Heart right ventricle (tissue), 16 donors: Measurements from ENCODE around the gene ELN. TPM values are rescaled to one million over a fixed set of nuclear protein-coding genes. Genes with fewer than 3 reads are reported as not detected.

ENCODE experiments used
- ATAC-seq, 8 donors: fragments of 200-7000 bp; cut with Tn5 transposase; one replicate each; pipeline ENCODE4 v1.9.1; 2020; ENCODE audit warnings: mild to moderate bottlenecking in 8 of 8, moderate library complexity in 8 of 8, moderate number of reproducible peaks in 1 of 8
- DNase-seq, 2 donors: peaks; one replicate each; pipeline ENCODE4 v3.0.0-alpha.2; 2020
- H3K27ac ChIP-seq, 10 donors: fragments of 200-600 bp; sonication (generic) in 2 of 10; one replicate each; pipeline versions ENCODE4 v1.5.0 to v1.8.0; 2020 to 2022; ENCODE audit warnings: mild to moderate bottlenecking in 3 of 10
- H3K27me3 ChIP-seq, 7 donors: fragments of 200-600 bp; one replicate each; pipeline ENCODE4 v1.8.0; 2021 to 2022; ENCODE audit warnings: mild to moderate bottlenecking in 2 of 7
- H3K36me3 ChIP-seq, 9 donors: fragments of 200-600 bp; sonication (generic) in 1 of 9; one replicate each; pipeline versions ENCODE4 v1.5.0 to v1.8.0; 2020 to 2022; ENCODE audit warnings: mild to moderate bottlenecking in 2 of 9
- H3K4me1 ChIP-seq, 9 donors: fragments of 200-600 bp; sonication (generic) in 1 of 9; one replicate each; pipeline versions ENCODE4 v1.5.0 to v1.8.0; 2020 to 2022; ENCODE audit warnings: mild to moderate bottlenecking in 4 of 9
- H3K4me3 ChIP-seq, 10 donors: fragments of 200-600 bp; sonication (generic) in 2 of 10; one replicate each; pipeline versions ENCODE4 v1.5.0 to v1.8.0; 2020 to 2022; ENCODE audit warnings: mild to moderate bottlenecking in 7 of 10, moderate library complexity in 2 of 10
- H3K9me3 ChIP-seq, 11 donors: fragments of 200-600 bp in 10 of 11; sonication (generic) in 2 of 11; one replicate each; pipeline versions ENCODE4 v1.5.0 to v1.8.0; 2013 to 2022; ENCODE audit warnings: mild to moderate bottlenecking in 2 of 11, control low read depth in 1 of 11, moderate library complexity in 1 of 11
- WGBS, 2 donors: extraction: QIAGEN DNeasy Blood & Tissue Kit; methylation state at CpG; one replicate each; pipeline ENCODE4 v1.1.7; 2013; ENCODE audit warnings: inconsistent platforms in 1 of 2; 5-methylcytosine and 5-hydroxymethylcytosine counted together
- intact Hi-C, 10 donors: fragments of 100-400 bp; cut with DNase I; formaldehyde crosslinking; loops; one replicate each; pipeline versions ENCODE4 v1.11.1 to v1.14.2; 2022
- polyA plus RNA-seq, 2 donors: library from polyadenylated mRNA; stranded (reverse); fragments of 200-250 nt; gene quantifications; one replicate each; pipeline ENCODE4 v1.2.3, GENCODE V29; 2013
- total RNA-seq, 10 donors: library from RNA; stranded (reverse); fragmentation: NEBNext Ultra II Directional in 3 of 10; extraction: Animal tissue kit (Norgen Biotek cat#: 25700) in 3 of 10; gene quantifications; one replicate each; pipeline versions ENCODE4 v1.2.1 to v1.2.4, GENCODE V29; 2021 to 2023
- TF ChIP-seq, protein P1 (sequence below), 9 donors: fragments of 200-600 bp; sonication (generic) in 2 of 9; IDR thresholded peaks; one replicate each; pipeline versions ENCODE4 v1.5.0 to v1.8.0; 2021 to 2022; ENCODE audit warnings: antibody characterized with exemption in 9 of 9, mild to moderate bottlenecking in 5 of 9, moderate library complexity in 1 of 9
- donor health status: Arrhythmogenic right ventricular cardiomyopathy.
- donor health status: ischemic (EF 13 %, LVEDD 7.1; RV severe dilation, severe dysfunction).
- donor health status: healthy with polysubstance abuse.
- donor health status: DM: no; HTN: yes; CAD: no.
- donor health status: DM: no; HTN: no; CAD: no.
- donor health status: ischemic (EF 25% LVEDD 6.9; RV normal size, moderate dysfunction).
- donor health status: ischemic (EF 25% LVEDD 5.7; RV mildly dilated, moderate dysfunction).
- donor health status: healthy.
- donor health status: DM: yes; HTN: yes; CAD: no.
- donor health status: Ischemic cardiomyopathy.
- donor health status: ischemic (EF 35%, LVEDD 5.7; RV mildly dilated, moderate dysfunction).
- donor health status: nonischemic (EF 11% LVEDD 7.7; RV severe dilation, severe dysfunction).
- donor health status: DM: yes; HTN: yes; CAD: no.
- donor health status: PGD.
- donor health status: ischemic (EF 29% LVEDD 5.4; RV normal size, mild dysfunction).
- donor health status: nonischemic (EF 23%, LVEDD 6.1; RV moderate dilation, normal function).

The ELN gene
- total and polyA plus RNA-seq, 12 donors = 14.2 to 99.8 (median 31.8) TPM

DNA sequence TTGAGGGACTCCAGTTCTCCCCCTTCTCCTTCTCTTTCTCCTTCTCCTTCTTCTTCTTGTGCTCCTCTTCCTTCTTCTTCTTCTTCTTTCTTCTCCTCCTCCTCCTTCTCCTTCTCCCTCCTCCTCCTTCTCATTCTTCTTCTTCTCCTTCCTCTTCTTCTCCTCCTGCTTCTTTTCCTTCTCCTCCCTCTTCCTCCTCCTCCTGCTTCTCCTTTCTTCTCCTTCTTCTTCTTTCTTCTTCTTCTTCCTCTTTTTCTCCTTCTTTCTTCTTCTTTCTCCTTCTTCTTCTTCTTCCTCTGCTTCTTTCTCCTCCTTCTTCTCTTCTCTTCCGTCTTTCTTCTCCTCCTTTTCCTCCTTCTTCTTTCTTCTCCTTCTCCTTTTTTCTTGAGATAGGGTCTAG lies 30.0 kb downstream of the ELN start:
- Histone ChIP-seq H3K27ac (no peak overlapping the region), H3K27me3 (no peaks in the 10 kb centered on the region), H3K9me3 (no peaks in the 10 kb centered on the region), H3K4me1 (peaks cover 0 to 14% (median 8%) of the 10 kb centered on the region in 9 donors), H3K4me3 (no peak overlapping the region), H3K36me3 (peaks cover 0 to 74% (median 0%) of the 10 kb centered on the region in 9 donors)
- TF ChIP-seq, protein P1, sequence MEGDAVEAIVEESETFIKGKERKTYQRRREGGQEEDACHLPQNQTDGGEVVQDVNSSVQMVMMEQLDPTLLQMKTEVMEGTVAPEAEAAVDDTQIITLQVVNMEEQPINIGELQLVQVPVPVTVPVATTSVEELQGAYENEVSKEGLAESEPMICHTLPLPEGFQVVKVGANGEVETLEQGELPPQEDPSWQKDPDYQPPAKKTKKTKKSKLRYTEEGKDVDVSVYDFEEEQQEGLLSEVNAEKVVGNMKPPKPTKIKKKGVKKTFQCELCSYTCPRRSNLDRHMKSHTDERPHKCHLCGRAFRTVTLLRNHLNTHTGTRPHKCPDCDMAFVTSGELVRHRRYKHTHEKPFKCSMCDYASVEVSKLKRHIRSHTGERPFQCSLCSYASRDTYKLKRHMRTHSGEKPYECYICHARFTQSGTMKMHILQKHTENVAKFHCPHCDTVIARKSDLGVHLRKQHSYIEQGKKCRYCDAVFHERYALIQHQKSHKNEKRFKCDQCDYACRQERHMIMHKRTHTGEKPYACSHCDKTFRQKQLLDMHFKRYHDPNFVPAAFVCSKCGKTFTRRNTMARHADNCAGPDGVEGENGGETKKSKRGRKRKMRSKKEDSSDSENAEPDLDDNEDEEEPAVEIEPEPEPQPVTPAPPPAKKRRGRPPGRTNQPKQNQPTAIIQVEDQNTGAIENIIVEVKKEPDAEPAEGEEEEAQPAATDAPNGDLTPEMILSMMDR (IDR thresholded peaks at IDR 0.05) = no peak
- DNase-seq (no peak), ATAC-seq (no peak)
- intact Hi-C loops = no loop called here
- whole genome bisulfite sequencing, 2 donors = 82 to 90% methylated on average over 1 of the region's 1 CpG

DNA sequence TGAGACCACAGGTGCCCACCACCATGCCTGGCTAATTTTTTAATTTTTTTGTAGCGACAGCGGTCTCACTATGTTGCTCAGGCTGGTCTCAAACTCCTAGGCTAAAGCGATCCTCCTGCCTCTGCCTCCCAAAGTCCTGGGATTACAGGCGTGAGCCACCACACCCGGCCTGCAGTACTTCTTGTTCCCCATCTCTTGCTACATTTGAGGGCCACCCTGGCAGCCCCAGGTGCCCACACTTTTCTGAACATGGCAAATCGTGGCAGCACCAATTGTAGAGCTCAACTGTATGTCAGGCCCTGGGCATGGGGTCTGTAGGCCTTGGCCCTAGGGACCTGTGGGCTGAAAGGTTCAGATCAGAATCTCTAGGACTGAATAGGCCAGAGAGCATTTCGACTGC lies 30.5 kb downstream of the ELN start:
- peaks cover 0 to 79% (median 0%) of the 10 kb centered on the region in 9 donors for H3K36me3 ChIP-seq
- no peaks in the 10 kb centered on the region for H3K27me3 ChIP-seq
- H3K4me1 ChIP-seq = peaks cover 0 to 14% (median 8%) of the 10 kb centered on the region in 9 donors
- 91% methylated on average over 7 of the region's 7 CpGs for WGBS, 2 donors
- no peak overlapping the region for H3K27ac ChIP-seq
- no peak for ATAC-seq
- no peaks in the 10 kb centered on the region for H3K9me3 ChIP-seq
- DNase-seq = no peak
- TF ChIP-seq, protein P1 (IDR thresholded peaks at IDR 0.05) = no peak
- H3K4me3 ChIP-seq = no peak overlapping the region
- intact Hi-C loops = no loop called here

DNA sequence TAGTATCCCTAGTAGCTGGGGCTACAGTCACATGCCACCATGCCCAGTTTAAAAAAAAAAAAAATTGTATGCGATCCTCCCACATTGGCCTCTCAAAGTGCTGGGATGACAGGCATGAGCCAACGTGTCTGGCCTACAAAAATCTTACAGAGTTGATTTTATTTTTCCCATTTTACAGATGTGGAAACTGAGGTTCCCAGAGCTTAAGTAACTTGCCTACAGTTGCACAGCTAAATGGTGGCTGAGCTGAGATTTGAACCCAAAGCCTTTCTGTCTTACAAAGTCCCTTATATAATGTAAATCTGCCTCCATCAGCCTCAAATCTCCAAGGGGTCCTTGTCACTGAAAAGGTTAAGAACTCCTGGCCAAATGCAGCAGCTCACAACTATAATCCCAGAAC lies 31.1 kb downstream of the ELN start:
- no peak overlapping the region for H3K27ac ChIP-seq

DNA sequence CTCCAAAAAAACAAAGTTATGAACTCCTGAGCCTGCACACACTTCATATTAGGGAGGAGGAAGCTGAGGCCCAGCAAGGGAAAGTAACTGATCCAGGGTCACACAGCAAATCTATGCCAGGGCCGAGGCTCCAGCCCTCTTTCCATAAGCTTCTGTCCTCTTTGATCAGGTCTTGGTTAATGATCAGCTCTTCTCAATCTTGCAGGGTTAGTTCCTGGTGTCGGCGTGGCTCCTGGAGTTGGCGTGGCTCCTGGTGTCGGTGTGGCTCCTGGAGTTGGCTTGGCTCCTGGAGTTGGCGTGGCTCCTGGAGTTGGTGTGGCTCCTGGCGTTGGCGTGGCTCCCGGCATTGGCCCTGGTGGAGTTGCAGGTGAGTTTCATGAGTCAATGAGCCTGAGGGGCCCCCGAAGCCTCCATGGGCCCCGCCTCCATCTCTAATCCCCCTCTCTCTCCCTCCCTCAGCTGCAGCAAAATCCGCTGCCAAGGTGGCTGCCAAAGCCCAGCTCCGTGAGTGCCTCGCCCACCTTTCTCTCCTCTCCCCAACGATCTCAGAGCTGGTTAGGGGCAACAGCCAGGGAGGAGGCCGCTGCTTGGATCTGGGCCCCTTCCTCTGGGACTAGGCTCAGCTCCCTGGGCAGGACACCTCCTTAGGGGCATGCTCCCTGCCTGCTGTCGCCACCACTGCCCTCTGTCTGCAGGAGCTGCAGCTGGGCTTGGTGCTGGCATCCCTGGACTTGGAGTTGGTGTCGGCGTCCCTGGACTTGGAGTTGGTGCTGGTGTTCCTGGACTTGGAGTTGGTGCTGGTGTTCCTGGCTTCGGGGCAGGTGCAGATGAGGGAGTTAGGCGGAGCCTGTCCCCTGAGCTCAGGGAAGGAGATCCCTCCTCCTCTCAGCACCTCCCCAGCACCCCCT lies 32.0 kb downstream of the ELN start:
- ATAC-seq (peak in 1 of 8 donors; percentile 9), DNase-seq (peak in 1 of 2 donors; percentile 40)
- peaks cover 0 to 14% (median 8%) of the 10 kb centered on the region in 9 donors for H3K4me1 ChIP-seq
- WGBS, 2 donors = 76% methylated on average over 21 of the region's 21 CpGs
- intact Hi-C loops = loop anchor here in 2 of 10 donors (10.0 kb wide), 3 partner anchors 115 to 345 kb away; partner anchors contain the start of gene EIF4H (in 1 of the 2)
- peaks cover 0 to 81% (median 0%) of the 10 kb centered on the region in 9 donors for H3K36me3 ChIP-seq
- H3K9me3 ChIP-seq = no peaks in the 10 kb centered on the region
- H3K27ac ChIP-seq = no peak overlapping the region
- no peaks in the 10 kb centered on the region for H3K27me3 ChIP-seq
- TF ChIP-seq, protein P1 (IDR thresholded peaks at IDR 0.05) = peak in 2 of 9 donors; percentile 9 to 16
- H3K4me3 ChIP-seq = no peak overlapping the region

More for the DNA sequence above, 31.1 kb downstream of the ELN start:
- intact Hi-C loops = no loop called here
- DNase-seq = no peak
- 88 to 90% methylated on average over 2 of the region's 2 CpGs for WGBS, 2 donors
- H3K27me3 ChIP-seq = no peaks in the 10 kb centered on the region
- H3K4me3 ChIP-seq = no peak overlapping the region
- ATAC-seq = no peak
- peaks cover 0 to 83% (median 0%) of the 10 kb centered on the region in 9 donors for H3K36me3 ChIP-seq
- TF ChIP-seq, protein P1 (IDR thresholded peaks at IDR 0.05) = no peak
- no peaks in the 10 kb centered on the region for H3K9me3 ChIP-seq
- peaks cover 0 to 14% (median 8%) of the 10 kb centered on the region in 9 donors for H3K4me1 ChIP-seq
